Adipose tissue (tissue), 3 donors: Measurements from ENCODE around the gene TEAD3. TPM values are rescaled to one million over a fixed set of nuclear protein-coding genes. Genes with fewer than 3 reads are reported as not detected.
A peak's percentile ranks its signal among the peaks of the same experiment; 100 is the strongest.

Experiments used
- H3K27ac ChIP-seq: one replicate; pipeline ENCODE4 v1.5.1; 2013; ENCODE audit warnings: low read depth, low read length
- WGBS, 3 donors: extraction: QIAGEN DNeasy Blood & Tissue Kit; methylation state at CpG; one replicate each; pipeline ENCODE4 v1.1.7; 2013; 5-methylcytosine and 5-hydroxymethylcytosine counted together
- polyA plus RNA-seq, 3 donors: library from polyadenylated mRNA; stranded (reverse); fragments of 200-250 nt; gene quantifications; one replicate each; pipeline ENCODE4 v1.2.3, GENCODE V29; 2013
- donor health status: healthy with polysubstance abuse.
- donor health status: Bipolar disorder and iron deficiency.
- donor health status: healthy.

Gene TEAD3
- polyA plus RNA-seq, 3 donors, result 4.7 to 18.7 (median 16.0) TPM

DNA sequence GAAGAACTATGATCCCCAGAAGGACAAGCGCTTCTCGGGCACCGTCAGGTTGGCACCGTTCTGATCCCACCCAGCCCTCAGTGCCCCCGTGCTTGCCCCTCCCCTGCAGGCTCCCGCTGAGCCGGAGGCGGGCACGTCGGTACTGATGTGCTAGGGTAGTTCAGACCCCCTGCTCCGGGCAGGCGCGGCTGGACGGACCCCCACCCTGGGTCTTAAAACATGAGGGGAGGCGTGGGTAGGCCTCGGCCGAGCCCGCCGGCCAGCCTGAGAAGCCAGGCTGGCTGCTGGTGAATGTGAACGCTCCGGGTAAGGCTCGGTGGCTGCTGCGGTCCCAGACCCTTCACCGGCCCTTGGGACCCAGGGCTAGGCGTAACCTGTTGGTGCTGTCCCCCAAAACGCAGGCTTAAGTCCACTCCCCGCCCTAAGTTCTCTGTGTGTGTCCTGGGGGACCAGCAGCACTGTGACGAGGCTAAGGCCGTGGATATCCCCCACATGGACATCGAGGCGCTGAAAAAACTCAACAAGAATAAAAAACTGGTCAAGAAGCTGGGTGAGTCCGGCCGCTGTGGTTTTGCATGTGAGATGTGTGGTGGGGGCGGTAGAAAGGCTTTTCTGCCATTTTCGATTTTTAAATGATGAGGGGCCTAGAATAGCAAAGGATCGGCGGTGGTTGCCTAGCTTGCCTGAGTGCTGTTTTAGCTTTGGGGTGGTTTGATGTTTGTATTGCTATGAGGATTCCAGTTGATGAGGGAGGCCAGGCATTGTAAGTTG, 27.7 kb downstream of the TEAD3 start:
- WGBS, 3 donors, result 3 to 5% (median 3%) methylated on average over 37 of the region's 37 CpGs

DNA sequence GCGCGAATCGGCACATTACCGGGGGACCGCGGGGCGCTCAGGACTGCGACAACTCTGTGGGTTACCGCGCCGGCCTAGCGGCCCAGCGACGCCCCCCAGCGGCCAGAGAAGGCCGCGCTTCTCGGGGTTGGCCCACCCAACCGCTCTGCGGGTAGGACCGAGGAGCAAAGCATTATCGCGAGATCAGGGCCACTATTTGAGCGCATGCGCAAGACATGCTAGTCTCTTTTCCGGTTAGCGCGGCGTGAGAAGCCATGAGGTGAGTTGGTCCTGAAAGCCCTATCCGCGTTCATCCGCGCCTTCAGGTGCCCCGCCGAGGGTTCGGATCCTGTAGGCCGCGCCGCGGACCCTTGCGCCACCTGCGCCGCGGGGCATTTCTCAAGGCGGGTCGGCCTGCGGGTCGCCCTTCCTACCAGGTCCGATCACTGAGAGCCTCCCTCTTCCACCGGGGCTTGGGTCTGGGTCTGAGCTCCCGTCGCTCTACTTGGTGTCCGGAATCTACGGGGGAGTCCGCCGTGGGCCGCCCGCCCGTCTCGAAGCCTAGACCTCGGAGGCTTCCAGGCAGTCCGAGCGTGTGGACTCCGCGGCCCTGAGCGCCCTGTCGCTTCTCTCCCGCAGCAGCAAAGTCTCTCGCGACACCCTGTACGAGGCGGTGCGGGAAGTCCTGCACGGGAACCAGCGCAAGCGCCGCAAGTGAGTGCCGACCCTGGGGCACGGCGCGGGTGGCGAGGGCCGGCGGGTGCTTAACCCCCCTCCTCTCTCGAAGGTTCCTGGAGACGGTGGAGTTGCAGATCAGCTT, 28.5 kb downstream of the TEAD3 start, which contains the start of gene RPL10A:
TSS of gene RPL10A (plus strand) at position 221 of the 799 bp plus-strand sequence. CDS start at position 255, 34 bp downstream.
- WGBS, 3 donors, result 0 to 1% (median 0%) methylated on average over 86 of the region's 86 CpGs
- H3K27ac ChIP-seq, result peak within 1 kb of the TSS; percentile 3

More for the DNA sequence above, 27.7 kb downstream of the TEAD3 start:
- no peak overlapping the region for H3K27ac ChIP-seq

DNA sequence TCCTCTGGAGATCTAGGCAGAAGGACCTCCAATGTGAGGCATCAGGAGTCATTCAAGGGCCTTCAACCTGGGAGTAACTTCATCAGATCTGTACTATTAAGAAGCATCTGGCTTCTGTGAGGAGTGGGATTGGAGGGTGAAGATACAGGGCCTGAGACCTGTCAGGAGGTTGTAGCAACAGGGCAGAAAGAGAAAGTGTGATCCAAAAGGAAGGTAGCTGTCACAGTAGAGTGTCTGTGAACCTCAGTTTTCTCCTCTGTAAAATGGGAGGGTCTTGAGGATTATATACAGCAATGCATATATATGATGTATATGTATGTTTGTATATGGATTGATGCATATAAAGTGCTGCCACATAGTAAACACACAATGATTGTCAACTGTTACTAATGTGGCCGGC, 31.2 kb downstream of the TEAD3 start:
- 92 to 100% (median 97%) methylated on average over 1 of the region's 1 CpG for WGBS, 3 donors
- no peak overlapping the region for H3K27ac ChIP-seq

DNA sequence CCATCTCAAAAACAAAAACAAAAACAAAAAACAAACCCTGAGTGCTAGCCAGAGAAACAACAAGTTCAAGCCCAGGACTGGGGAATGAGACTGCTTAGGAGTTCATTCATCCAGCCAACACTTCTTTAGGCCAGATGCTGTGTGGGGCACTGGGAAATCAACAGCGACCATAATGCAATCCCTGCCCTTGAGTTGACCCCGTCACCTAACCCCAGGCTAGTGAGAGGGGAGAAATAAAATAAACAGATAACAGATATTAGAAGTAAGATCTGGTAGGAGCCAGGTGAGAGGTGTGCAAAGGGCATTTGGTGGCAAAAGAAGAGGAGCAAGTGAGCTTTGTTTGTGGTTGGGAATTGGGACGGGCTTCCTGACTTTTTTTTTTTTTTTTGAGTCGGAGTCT, 33.6 kb downstream of the TEAD3 start:
- H3K27ac ChIP-seq, result no peak overlapping the region
- WGBS, 3 donors, result 84 to 93% (median 91%) methylated on average over 3 to 4 of the region's 4 CpGs

DNA sequence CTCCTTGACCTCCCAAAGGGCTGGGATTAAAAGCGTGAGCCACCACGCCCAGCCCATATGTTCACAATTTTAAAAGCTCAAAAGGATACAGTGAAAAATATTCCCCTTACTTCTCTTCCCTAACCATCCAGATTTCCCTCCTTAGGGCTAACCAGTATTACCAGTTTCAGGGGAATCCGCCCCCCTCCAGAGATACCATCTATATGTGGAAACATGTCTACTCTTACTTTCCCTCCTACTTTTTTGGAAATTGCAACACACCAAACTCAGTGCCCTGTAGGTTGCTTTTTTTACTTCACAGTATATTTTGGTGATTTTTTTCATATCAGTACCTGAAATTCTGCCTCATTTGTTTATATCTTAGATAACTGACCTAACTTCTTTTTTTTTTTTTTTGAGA, 35.6 kb downstream of the TEAD3 start:
- H3K27ac ChIP-seq, result no peak overlapping the region
- WGBS, 3 donors, result 78 to 98% (median 94%) methylated on average over 3 of the region's 3 CpGs

DNA sequence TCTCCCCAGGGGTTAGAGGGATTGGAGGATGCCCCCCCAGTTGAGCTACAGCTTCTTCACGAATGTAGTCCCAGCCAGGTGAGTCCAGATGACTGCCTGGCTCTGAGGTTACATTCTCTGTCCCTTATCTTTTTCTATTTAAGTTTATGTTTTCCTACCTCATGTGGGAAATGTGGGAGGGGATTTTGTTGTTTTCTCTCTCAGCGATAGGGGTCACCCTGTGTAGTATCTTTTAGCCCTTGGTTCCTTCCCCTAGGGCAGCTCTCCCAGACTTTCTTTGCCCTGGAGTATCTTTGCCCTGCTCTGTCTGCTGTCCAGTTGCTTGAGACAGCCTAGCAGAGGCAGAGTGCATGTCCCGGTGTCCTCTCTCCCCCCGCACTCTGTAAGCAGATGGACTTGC, 39.0 kb downstream of the TEAD3 start:
- H3K27ac ChIP-seq, result no peak overlapping the region
- WGBS, 3 donors, result 51 to 89% (median 88%) methylated on average over 4 of the region's 4 CpGs

DNA sequence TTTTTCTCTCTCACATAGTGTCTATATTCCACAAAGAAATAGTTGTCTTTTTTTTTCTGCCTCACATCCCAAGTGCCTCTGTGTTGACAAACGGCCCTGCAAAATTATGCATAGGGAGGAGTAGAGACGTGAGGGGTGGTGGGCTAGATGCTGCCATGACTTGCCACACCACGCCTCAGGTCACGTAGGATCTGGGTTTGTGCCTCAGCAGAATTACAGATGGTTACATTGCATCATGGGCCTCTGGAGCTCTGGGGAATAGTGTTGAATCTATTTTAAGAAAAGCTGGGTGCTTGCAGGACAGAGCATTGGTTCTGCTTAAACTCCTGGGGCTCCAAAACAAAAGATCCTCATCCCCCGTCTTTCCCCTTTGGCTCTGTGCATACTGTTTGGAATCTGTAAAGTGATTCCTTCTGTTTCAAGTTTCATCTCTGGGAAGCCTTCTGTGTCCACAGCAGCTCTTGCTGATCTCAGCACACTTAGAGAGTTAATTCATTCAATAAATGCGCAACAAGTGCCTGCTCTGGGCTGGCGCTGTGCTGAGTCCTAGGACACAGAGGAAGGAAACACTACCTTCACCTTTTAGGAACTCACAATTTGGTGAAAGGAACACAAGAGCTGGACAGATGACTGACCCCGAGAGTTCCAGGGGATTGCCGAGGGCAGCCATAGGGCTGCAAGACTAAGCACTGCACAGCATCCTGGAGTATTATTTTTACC, 42.3 kb downstream of the TEAD3 start:
- no peak overlapping the region for H3K27ac ChIP-seq
- 78 to 85% (median 79%) methylated on average over 9 of the region's 9 CpGs for WGBS, 3 donors

DNA sequence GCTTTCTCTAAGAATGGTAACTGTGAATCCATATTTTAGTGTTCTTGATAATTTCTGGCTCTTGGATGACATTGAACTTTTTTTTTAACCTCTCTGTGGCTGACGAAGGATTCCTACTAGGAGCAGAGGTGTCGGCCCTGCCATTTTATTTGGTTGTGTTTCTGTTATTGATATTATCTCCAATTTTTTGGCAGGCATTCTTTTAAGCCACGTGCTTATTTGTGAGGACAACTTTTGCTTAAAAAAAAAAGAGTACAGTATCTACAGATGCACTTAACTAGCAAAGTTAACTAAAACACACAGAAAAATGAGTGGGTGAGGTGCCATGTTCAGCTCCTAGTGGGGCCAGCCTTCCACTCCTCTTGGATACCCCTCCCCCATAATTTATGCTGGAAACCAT, 43.6 kb downstream of the TEAD3 start:
- H3K27ac ChIP-seq, result no peak overlapping the region
- 14 to 16% (median 16%) methylated on average over 3 of the region's 3 CpGs for WGBS, 3 donors

DNA sequence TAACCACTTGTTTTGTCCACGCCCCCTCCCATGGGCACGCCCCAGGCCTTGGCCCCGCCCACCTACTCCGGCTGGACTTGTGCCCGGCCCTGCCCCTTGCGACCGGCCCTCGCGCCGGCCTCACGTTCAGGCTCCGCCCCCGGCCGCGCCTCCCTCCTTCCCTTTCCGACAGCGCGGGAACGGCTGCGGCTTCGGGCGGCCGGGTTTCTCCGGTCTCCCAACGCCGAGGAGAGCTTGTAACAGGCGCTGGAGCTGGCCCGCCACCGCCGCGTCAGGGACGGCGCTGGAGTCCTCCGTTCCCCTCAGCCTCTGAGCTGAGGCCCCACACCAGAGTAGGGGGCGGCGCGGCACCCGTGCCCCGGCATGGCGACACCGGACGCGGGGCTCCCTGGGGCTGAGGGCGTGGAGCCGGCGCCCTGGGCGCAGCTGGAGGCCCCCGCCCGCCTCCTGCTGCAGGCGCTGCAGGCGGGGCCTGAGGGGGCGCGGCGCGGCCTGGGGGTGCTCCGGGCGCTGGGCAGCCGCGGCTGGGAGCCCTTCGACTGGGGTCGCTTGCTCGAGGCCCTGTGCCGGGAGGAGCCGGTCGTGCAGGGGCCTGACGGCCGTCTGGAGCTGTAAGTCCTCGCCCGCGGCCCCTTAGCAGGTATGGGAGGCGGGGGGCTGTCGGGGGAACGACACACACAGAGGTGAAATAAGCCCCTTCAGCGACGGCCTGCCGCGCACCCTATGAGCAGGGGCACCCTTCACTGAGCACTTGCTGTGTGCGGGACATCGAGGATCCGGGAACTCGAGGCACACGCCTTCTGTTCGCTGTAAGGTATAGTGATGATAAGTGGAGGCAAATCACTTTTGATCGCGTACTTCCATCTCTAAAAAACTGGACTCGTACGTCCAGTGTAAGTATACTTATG, 44.4 kb downstream of the TEAD3 start, which contains the start of gene FANCE:
TSS of gene FANCE (plus strand) at position 156 of the 908 bp plus-strand sequence. CDS start at position 364, 208 bp downstream.
- 1% methylated on average over 81 to 87 of the region's 87 CpGs for whole genome bisulfite sequencing, 3 donors
- H3K27ac ChIP-seq, result no peak within 1 kb of the TSS

DNA sequence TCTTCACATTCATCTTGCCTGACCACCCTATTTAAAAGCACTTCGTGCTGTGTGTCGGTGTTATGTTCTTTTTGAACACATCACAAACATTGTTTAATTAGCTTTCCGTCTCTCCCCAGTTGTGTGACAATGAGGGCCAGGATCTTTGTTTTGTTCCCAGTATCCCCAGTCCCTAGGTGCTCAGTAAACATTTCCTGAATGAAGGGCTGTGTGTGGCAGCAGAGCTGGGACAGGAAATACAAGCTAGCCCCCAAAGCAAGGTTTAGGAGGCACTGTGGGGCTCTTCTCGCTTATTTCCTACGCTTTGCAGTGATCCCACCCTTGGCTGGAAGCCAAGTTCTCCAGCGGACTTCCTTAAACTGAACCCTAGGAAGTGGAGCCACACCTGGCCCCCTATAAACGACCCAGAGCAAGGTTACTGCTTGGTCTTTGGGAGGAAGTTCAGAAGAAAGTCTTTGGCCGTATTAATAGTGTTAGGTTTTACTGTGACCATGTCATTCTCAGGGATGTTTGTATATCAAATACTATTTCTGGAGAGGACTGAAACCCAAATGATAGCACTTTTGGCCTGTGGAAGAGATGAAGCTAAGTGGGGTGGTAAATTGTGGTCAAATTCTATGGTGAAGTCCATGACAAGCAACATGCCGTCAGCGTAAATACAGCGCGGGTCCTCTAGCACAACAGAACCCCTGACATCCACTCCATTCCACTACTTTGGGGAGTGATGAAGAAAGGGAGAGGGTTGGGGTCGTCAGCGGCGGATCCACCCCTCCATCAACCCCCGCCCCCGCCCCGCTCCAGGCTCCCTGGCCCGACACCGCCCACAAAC, 45.3 kb downstream of the TEAD3 start:
- H3K27ac ChIP-seq, result no peak overlapping the region
- 10 to 11% (median 10%) methylated on average over 18 to 20 of the region's 20 CpGs for WGBS, 3 donors

DNA sequence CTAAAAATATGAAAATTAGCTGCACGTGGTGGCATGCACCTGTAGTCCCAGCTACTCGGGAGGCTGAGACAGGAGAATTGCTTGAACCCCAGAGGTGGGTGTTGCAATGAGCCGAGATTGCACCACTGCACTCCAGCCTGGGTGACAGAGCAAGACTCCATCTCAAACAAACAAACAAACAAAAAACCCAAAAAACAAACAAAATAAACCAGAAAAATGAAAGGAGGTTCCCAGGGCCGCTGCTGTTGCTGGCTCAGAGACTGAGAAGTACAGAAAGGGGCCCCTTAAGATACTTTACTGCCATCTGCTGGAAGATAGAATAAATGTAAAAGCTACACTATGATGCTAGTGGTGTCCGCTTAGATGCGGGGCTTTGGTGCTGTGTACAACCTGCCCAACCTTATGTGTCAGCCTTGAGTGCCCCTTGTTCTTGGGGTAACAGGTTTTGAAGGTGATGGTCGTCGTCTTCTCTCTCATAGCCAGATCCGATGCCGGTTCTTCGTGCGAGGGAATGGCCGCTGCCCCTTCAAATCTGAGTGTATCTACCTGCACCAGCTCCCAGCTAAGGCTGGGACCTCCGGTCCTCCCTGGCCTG, 47.5 kb downstream of the TEAD3 start:
- 28 to 34% (median 33%) methylated on average over 14 of the region's 14 CpGs for WGBS, 3 donors

DNA sequence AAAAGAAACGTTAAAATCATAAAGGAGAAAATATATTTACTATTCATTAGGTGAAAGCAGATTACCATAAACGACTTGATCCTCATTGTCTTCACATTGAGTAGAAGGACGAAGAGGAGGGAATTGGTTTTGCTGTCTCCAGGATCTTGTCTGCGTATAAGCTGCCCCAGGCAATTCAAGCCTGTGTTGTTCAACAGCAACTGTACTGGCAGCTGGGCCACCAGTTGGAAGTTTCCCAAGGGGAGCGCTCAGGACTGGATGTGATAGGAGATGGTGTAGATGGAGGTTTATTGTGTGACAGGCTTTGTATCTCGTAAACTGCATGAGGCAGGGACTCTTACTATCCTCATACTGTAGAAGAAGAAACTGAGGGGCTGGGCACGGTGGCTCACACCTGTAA, 48.7 kb downstream of the TEAD3 start:
- no peak overlapping the region for H3K27ac ChIP-seq
- WGBS, 3 donors, result 69 to 81% (median 75%) methylated on average over 7 of the region's 7 CpGs

More for the DNA sequence above, 47.5 kb downstream of the TEAD3 start:
- no peak overlapping the region for H3K27ac ChIP-seq

DNA sequence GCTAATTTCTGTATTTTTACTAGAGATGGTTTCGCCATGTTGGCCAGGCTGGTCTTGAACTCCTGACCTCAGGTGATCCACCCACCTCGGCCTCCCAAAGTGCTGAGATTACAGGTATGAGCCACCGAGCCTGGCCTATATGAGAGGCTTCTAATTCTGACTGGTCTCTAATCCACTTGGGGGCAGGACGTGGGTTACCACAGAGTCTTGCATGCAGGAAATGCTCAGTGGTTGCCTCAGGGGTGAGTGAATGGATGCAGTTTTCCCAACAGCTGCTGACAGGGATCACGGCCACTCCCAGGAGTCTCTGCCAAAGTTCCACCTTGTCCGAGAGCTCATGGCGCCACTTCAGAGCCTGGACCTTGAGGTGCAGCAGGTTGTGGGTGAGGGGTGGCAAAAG, 51.2 kb downstream of the TEAD3 start:
- no peak overlapping the region for H3K27ac ChIP-seq
- 69 to 82% (median 79%) methylated on average over 7 of the region's 7 CpGs for WGBS, 3 donors

DNA sequence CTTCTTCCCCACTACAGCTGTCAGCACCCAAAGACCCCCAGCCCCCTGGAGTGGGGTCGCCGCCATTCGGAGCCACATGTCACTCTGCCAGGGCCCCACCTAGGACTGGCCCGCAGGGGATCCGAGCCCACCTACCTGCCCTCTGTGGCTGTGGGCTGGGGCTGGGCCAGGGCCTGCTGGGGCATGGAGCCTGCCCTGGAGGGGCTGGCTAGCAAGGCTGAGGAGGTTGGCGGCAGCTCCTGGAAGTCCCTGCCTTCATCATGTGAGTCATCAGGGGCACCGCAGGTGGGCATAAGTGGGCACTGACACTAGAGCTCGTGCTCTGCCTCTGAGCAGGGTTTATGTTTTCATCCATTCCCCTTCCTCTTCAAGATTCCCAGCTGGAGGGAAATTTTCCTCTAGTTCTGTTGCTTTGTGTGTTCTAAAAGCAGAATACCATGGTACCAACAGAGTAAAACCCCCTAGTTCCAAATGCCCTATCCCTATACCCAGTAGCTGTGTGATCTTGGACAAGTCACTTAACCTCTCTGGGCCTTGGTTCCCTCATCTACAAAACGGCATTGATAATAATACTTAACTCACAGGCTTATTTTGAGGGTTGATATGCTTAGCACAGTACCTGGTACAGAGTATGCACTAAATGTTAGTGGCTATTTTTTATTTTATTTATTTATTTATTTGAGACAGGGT, 53.4 kb downstream of the TEAD3 start:
- WGBS, 3 donors, result 83 to 93% (median 90%) methylated on average over 9 of the region's 9 CpGs
- no peak overlapping the region for H3K27ac ChIP-seq

DNA sequence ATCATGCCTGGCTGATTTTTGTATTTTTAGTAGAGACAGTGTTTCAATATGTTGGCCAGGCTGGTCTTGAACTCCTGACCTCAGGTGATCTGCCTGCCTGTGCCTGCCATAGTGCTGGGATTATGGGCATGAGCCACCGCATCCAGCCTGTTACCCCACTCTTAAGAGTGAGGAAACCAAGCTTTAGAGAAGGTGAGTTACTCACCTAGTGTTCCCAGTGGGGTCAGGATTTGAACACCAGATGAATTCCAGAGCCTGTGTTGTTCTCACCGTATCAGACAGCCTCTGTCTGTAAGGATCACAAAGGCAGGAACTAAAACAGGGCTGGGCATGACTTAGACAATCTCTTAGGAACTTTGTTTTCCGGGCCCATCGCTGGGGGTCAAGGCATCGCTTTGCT, 54.2 kb downstream of the TEAD3 start:
- WGBS, 3 donors, result 78 to 85% (median 85%) methylated on average over 5 of the region's 5 CpGs
- H3K27ac ChIP-seq, result no peak overlapping the region

DNA sequence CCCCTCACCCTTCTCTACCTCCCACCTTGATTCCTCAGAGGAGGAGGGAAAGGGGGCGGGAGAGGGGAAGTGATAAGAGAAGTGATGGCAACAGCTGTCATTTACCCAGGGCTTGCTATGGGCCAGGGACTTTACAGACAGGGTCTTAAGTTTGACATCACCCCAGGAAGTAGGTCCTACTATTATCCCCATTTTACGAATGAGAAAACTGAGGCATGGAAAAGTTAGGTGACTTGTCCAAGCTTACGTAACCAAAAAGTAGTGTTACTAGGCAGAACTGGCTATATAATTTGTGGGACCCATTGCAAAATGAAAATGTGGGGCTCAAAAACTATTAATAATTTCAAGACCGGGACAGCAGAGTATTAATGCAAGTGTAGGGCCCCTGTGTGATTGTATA, 55.2 kb downstream of the TEAD3 start:
- 91 to 92% (median 91%) methylated on average over 4 of the region's 4 CpGs for WGBS, 3 donors
- H3K27ac ChIP-seq, result no peak overlapping the region
